HEK293 (cell line): ENCODE data around the gene HM13.

Experiments used
- CTCF ChIA-PET: fragments of 350-600 bp; formaldehyde crosslinking; extraction: SDS; loops from one replicate; lab custom pipeline; 2021; ENCODE audit warnings: antibody characterized with exemption; lab: Yijun Ruan, JAX
- POLR2A ChIA-PET: fragments of 300-600 bp; formaldehyde crosslinking; extraction: SDS; loops from one replicate; lab custom pipeline; 2020; ENCODE audit warnings: antibody characterized with exemption, inconsistent platforms; lab: Yijun Ruan, JAX
- H3K27ac ChIP-seq: fragments of 200-500 bp; sonication (Bioruptor generic); 2 replicates; pipeline ENCODE4 v1.5.1; 2014; ENCODE audit warnings: low read depth, low read length, control low read depth, inconsistent platforms; ENCODE audit errors: extremely low read depth
- H3K36me3 ChIP-seq, 2 experiments: fragments of 200-500 bp in 1 of 2; sonication (Bioruptor generic) in 1 of 2; 1 replicate in 1 of 2; 2 replicates in 1 of 2; pipeline ENCODE4 v1.5.1; 2014 to 2017; ENCODE audit warnings: inconsistent platforms in 2 of 2, low read length in 2 of 2; ENCODE audit not compliant: control insufficient read depth in 2 of 2, insufficient read depth in 1 of 2
- H3K4me1 ChIP-seq: fragments of 200-500 bp; sonication (Bioruptor generic); 2 replicates; pipeline ENCODE4 v1.5.1; 2014; ENCODE audit warnings: mild to moderate bottlenecking, low read length, inconsistent platforms; ENCODE audit not compliant: control insufficient read depth, insufficient read depth
- H3K4me3 ChIP-seq: 2 replicates; pipeline ENCODE4 v1.5.1; 2011; ENCODE audit warnings: low read depth, mild to moderate bottlenecking, control low read depth, low read length, moderate library complexity
- H3K9me3 ChIP-seq: fragments of 200-500 bp; sonication (Bioruptor generic); 2 replicates; pipeline ENCODE4 v1.5.1; 2014; ENCODE audit warnings: low read depth, low read length, inconsistent platforms; ENCODE audit not compliant: control insufficient read depth, insufficient read depth
- EGR2 ChIP-seq: fragments of 450-650 bp; formaldehyde crosslinking; IDR thresholded peaks from 2 replicates; pipeline ENCODE4 v1.5.1; 2016; ENCODE audit warnings: low read depth, missing biosample characterization, missing genetic modification characterization
- KLF1 ChIP-seq: fragments of 450-650 bp; formaldehyde crosslinking; IDR thresholded peaks from 2 replicates; pipeline ENCODE4 v1.5.1; 2016; ENCODE audit warnings: missing biosample characterization, missing genetic modification characterization
- KLF9 ChIP-seq: fragments of 450-650 bp; formaldehyde crosslinking; IDR thresholded peaks from 2 replicates; pipeline ENCODE4 v1.5.1; 2016; ENCODE audit warnings: missing biosample characterization, missing genetic modification characterization, low read depth
- SCRT2 ChIP-seq: fragments of 450-650 bp; formaldehyde crosslinking; IDR thresholded peaks from 2 replicates; pipeline ENCODE4 v1.5.1; 2016; ENCODE audit warnings: missing biosample characterization, missing genetic modification characterization
- ZBTB49 ChIP-seq: fragments of 450-650 bp; formaldehyde crosslinking; IDR thresholded peaks from 2 replicates; pipeline ENCODE4 v1.5.1; 2016; ENCODE audit warnings: missing biosample characterization, missing genetic modification characterization, low read depth
- ZBTB7A ChIP-seq: fragments of 450-650 bp; formaldehyde crosslinking; IDR thresholded peaks from 2 replicates; pipeline ENCODE4 v1.5.1; 2016; ENCODE audit warnings: low read depth, missing biosample characterization, missing genetic modification characterization
- ZFHX2 ChIP-seq: fragments of 450-650 bp; formaldehyde crosslinking; conservative IDR thresholded peaks from 2 replicates; pipeline ENCODE4 v1.5.1; 2016; ENCODE audit warnings: missing biosample characterization, missing genetic modification characterization
- ZNF146 ChIP-seq: fragments of 450-650 bp; formaldehyde crosslinking; IDR thresholded peaks from 2 replicates; pipeline ENCODE4 v1.5.1; 2016; ENCODE audit warnings: missing biosample characterization, missing genetic modification characterization
- ZNF175 ChIP-seq: fragments of 450-650 bp; formaldehyde crosslinking; IDR thresholded peaks from 2 replicates; pipeline ENCODE4 v1.5.1; 2016; ENCODE audit warnings: missing biosample characterization, missing genetic modification characterization
- ZNF184 ChIP-seq: fragments of 450-650 bp; IDR thresholded peaks from 2 replicates; pipeline ENCODE4 v1.5.1; 2018; ENCODE audit warnings: missing biosample characterization, mild to moderate bottlenecking, missing genetic modification characterization
- ZNF366 ChIP-seq: fragments of 450-650 bp; formaldehyde crosslinking; conservative IDR thresholded peaks from 2 replicates; pipeline ENCODE4 v1.5.1; 2016; ENCODE audit warnings: missing biosample characterization, missing genetic modification characterization
- ZNF394 ChIP-seq: fragments of 450-650 bp; formaldehyde crosslinking; IDR thresholded peaks from 2 replicates; pipeline ENCODE4 v1.5.1; 2016; ENCODE audit warnings: missing biosample characterization, missing genetic modification characterization, mild to moderate bottlenecking, moderate library complexity, borderline replicate concordance
- ZNF530 ChIP-seq: fragments of 450-650 bp; formaldehyde crosslinking; IDR thresholded peaks from 2 replicates; pipeline ENCODE4 v1.5.1; 2016; ENCODE audit warnings: low read depth, missing biosample characterization, missing genetic modification characterization
- ZNF843 ChIP-seq: fragments of 450-650 bp; formaldehyde crosslinking; IDR thresholded peaks from 2 replicates; pipeline ENCODE4 v1.5.1; 2016; ENCODE audit warnings: missing biosample characterization, missing genetic modification characterization
- TF ChIP-seq, protein P1 (sequence below): fragments of 450-650 bp; formaldehyde crosslinking; IDR thresholded peaks from 2 replicates; pipeline ENCODE4 v1.5.1; 2017; ENCODE audit warnings: missing biosample characterization, missing genetic modification characterization
- TF ChIP-seq, protein P2 (sequence below): fragments of 450-650 bp; formaldehyde crosslinking; IDR thresholded peaks from 2 replicates; pipeline ENCODE4 v1.5.1; 2017; ENCODE audit warnings: missing biosample characterization, missing genetic modification characterization
- TF ChIP-seq, protein P3 (sequence below): fragments of 450-650 bp; formaldehyde crosslinking; IDR thresholded peaks from 2 replicates; pipeline ENCODE4 v1.5.1; 2016; ENCODE audit warnings: missing biosample characterization, missing genetic modification characterization

The HM13 gene

DNA sequence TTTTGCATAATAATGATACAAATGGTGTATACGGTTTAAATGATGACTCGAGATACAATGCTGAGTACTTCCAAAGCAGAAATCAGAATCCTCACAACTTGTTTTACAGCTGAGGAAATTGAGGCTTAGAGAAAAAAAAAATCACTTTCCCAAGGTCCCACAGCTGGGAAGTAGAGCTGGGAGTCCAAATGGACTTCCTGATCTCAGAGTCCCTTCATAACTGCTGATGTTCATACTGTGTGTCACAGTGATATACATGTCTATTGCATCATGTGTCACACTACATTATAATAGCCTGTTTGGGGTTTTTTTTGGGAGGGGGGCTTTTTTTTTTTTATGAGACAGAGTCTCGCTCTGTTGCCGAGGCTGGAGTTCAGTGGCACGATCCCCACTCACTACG is 8.5 kb downstream of the HM13 start:
- H3K4me3 ChIP-seq = no peak overlapping the region
- H3K4me1 ChIP-seq = no peaks in the 10 kb centered on the region
- CTCF ChIA-PET = interaction anchor here (0.6 to 0.9 kb wide), 2 partner anchors 8 to 37 kb away, joined by 3 to 4 read pairs; no protein-coding TSS in a partner anchor
- H3K27ac ChIP-seq = no peak overlapping the region
- no peaks in the 10 kb centered on the region for H3K9me3 ChIP-seq
- TF ChIP-seq ZBTB7A (no peak), ZNF184 (tag by site-specific recombination) (no peak)
- peaks cover 9 to 63% of the 10 kb centered on the region in 2 experiments for H3K36me3 ChIP-seq
- POLR2A ChIA-PET = interaction anchor here (1.2 kb wide), 1 partner anchor 50 kb away, joined by 3 read pairs; no protein-coding TSS in a partner anchor

DNA sequence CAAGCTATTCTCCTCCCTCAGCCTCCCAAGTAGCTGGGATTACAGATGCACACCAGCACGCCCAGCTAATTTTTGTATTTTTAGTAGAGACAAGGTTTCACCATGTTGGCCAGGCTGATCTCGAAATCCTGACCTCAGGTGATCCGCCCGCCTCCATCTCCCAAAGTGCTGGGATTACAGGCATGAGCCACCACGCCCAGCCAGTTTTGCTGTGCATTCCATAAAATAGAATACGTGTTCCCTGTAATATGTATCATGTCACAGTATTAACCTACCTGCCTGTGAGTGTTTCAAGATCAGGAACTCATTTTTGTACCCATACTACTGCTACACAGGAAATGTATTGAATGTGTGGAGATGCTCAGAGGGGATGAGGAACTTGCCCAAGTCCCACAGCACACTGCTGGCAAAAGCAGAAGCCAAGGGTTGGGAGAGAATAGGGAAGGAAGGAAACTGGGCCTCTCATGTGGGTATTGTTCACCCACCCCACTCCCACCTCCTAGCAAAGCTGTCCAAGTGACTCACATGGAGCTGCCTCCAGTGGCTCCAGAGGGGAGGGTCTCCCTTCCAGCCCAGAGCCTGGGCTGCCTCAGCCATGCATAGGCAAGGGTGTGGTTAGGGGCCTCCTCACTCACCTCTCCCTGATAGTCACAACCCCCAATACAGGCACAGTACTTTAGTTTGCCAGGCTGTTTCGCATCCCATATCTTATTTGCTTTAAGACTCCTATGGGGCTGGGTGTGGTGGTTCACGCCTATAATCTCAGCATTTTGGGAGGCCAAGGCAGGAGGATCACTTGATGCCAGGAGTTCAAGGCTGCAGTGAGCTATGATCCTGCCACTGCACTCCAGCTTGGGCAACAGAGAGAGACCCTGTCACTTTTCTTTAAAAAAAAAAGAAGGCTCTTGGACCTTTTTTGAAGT is 9.4 kb downstream of the HM13 start:
- H3K36me3 ChIP-seq = peaks cover 18 to 72% of the 10 kb centered on the region in 2 experiments
- ChIA-PET POLR2A (interaction anchor here (1.2 kb wide), 1 partner anchor 49 kb away, joined by 3 read pairs; no protein-coding TSS in a partner anchor), CTCF (no interaction called here)

GRCh38 chr20:31527266-31527665 is 13.0 kb downstream of the HM13 start:
- Histone ChIP-seq H3K36me3 (peaks cover 48 to 78% of the 10 kb centered on the region in 2 experiments), H3K27ac (no peak overlapping the region), H3K9me3 (no peaks in the 10 kb centered on the region), H3K4me3 (no peak overlapping the region), H3K4me1 (no peaks in the 10 kb centered on the region)
- ChIA-PET CTCF (interaction anchor here (0.5 to 0.6 kb wide), 2 partner anchors 8 to 243 kb away, joined by 3 to 4 read pairs; no protein-coding TSS in a partner anchor), POLR2A (no interaction called here)
- TF ChIP-seq SCRT2 (tag by site-specific recombination) (peak; percentile 20; the same call in 1 of the 2 replicates), ZNF146 (no peak)

More for the DNA sequence above, 9.4 kb downstream of the HM13 start:
- no peak overlapping the region for H3K27ac ChIP-seq
- no peaks in the 10 kb centered on the region for H3K9me3 ChIP-seq
- no peaks in the 10 kb centered on the region for H3K4me1 ChIP-seq
- TF ChIP-seq EGR2 (tag by site-specific recombination) (peak; percentile 36; the same call in 1 of the 2 replicates), ZFHX2 (peak; percentile 48; the same call in 1 of the 2 replicates), KLF1 (peak; percentile 92)
- TF ChIP-seq, protein P1, sequence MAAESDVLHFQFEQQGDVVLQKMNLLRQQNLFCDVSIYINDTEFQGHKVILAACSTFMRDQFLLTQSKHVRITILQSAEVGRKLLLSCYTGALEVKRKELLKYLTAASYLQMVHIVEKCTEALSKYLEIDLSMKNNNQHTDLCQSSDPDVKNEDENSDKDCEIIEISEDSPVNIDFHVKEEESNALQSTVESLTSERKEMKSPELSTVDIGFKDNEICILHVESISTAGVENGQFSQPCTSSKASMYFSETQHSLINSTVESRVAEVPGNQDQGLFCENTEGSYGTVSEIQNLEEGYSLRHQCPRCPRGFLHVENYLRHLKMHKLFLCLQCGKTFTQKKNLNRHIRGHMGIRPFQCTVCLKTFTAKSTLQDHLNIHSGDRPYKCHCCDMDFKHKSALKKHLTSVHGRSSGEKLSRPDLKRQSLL (tag by site-specific recombination) = no peak
- TF ChIP-seq, protein P2, sequence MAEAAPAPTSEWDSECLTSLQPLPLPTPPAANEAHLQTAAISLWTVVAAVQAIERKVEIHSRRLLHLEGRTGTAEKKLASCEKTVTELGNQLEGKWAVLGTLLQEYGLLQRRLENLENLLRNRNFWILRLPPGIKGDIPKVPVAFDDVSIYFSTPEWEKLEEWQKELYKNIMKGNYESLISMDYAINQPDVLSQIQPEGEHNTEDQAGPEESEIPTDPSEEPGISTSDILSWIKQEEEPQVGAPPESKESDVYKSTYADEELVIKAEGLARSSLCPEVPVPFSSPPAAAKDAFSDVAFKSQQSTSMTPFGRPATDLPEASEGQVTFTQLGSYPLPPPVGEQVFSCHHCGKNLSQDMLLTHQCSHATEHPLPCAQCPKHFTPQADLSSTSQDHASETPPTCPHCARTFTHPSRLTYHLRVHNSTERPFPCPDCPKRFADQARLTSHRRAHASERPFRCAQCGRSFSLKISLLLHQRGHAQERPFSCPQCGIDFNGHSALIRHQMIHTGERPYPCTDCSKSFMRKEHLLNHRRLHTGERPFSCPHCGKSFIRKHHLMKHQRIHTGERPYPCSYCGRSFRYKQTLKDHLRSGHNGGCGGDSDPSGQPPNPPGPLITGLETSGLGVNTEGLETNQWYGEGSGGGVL (tag by site-specific recombination) = 0 out of 2 replicates have a peak, but pooled peaks have one; percentile 12
- H3K4me3 ChIP-seq = no peak overlapping the region

GRCh38 chr20:31535298-31535697 is 21.1 kb downstream of the HM13 start:
- no peak overlapping the region for H3K27ac ChIP-seq
- TF ChIP-seq ZNF175 = no peak
- no peak for TF ChIP-seq KLF9 (tag by site-specific recombination)
- no peak for TF ChIP-seq ZNF366 (tag by site-specific recombination)
- no peak for TF ChIP-seq ZNF394 (tag by site-specific recombination)
- TF ChIP-seq, protein P3, sequence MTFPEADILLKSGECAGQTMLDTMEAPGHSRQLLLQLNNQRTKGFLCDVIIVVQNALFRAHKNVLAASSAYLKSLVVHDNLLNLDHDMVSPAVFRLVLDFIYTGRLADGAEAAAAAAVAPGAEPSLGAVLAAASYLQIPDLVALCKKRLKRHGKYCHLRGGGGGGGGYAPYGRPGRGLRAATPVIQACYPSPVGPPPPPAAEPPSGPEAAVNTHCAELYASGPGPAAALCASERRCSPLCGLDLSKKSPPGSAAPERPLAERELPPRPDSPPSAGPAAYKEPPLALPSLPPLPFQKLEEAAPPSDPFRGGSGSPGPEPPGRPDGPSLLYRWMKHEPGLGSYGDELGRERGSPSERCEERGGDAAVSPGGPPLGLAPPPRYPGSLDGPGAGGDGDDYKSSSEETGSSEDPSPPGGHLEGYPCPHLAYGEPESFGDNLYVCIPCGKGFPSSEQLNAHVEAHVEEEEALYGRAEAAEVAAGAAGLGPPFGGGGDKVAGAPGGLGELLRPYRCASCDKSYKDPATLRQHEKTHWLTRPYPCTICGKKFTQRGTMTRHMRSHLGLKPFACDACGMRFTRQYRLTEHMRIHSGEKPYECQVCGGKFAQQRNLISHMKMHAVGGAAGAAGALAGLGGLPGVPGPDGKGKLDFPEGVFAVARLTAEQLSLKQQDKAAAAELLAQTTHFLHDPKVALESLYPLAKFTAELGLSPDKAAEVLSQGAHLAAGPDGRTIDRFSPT (tag by site-specific recombination) = no peak
- TF ChIP-seq ZNF530 = no peak
- no peak for TF ChIP-seq ZNF184 (tag by site-specific recombination)
- TF ChIP-seq ZBTB49 (tag by site-specific recombination) = no peak
- TF ChIP-seq ZNF843 (tag by site-specific recombination) = no peak
- H3K9me3 ChIP-seq = no peaks in the 10 kb centered on the region
- H3K4me3 ChIP-seq = no peak overlapping the region
- CTCF ChIA-PET = interaction anchor here (1.0 kb wide), 1 partner anchor 24 kb away, joined by 4 read pairs; no protein-coding TSS in a partner anchor
- peaks cover 38 to 96% of the 10 kb centered on the region in 2 experiments for H3K36me3 ChIP-seq
- no peaks in the 10 kb centered on the region for H3K4me1 ChIP-seq
- POLR2A ChIA-PET = no interaction called here
